Loucy (cell line): Measurements from ENCODE around the gene PDZRN3.

Source experiments
- H2AFZ ChIP-seq: fragments of 200-600 bp; sonication (generic); 2 replicates; pipeline ENCODE4 v1.6.0; 2016; ENCODE audit warnings: antibody characterized with exemption, mild to moderate bottlenecking, low read length, moderate library complexity
- H3F3A ChIP-seq: fragments of 200-600 bp; 2 replicates; pipeline ENCODE4 v1.6.0; 2016; ENCODE audit warnings: antibody characterized with exemption, low read depth, mild to moderate bottlenecking
- H3K27me3 ChIP-seq: fragments of 200-600 bp; sonication (generic); 2 replicates; pipeline ENCODE4 v1.6.1; 2014; ENCODE audit warnings: low read length, mild to moderate bottlenecking; ENCODE audit not compliant: insufficient read depth, poor library complexity, severe bottlenecking
- H3K36me3 ChIP-seq: fragments of 200-600 bp; sonication (generic); 2 replicates; pipeline ENCODE4 v1.6.1; 2016; ENCODE audit warnings: low read length; ENCODE audit not compliant: insufficient read depth
- H3K4me1 ChIP-seq: fragments of 200-600 bp; sonication (generic); 2 replicates; pipeline ENCODE4 v1.5.1; 2014; ENCODE audit warnings: low read length, mild to moderate bottlenecking; ENCODE audit not compliant: insufficient read depth, poor library complexity, severe bottlenecking
- H3K4me2 ChIP-seq: fragments of 200-600 bp; sonication (generic); 2 replicates; pipeline ENCODE4 v1.6.0; 2014; ENCODE audit warnings: antibody characterized with exemption, low read length, low read depth, mild to moderate bottlenecking; ENCODE audit not compliant: poor library complexity, severe bottlenecking
- H3K4me3 ChIP-seq: fragments of 200-600 bp; sonication (generic); 2 replicates; pipeline ENCODE4 v1.5.1; 2014; ENCODE audit warnings: low read length, mild to moderate bottlenecking, mixed read lengths; ENCODE audit not compliant: poor library complexity, severe bottlenecking
- H3K79me2 ChIP-seq: fragments of 200-600 bp; sonication (generic); 2 replicates; pipeline ENCODE4 v1.6.1; 2014; ENCODE audit warnings: low read length; ENCODE audit not compliant: insufficient read depth
- H3K9ac ChIP-seq: fragments of 200-600 bp; sonication (generic); 2 replicates; pipeline ENCODE4 v1.6.0; 2014; ENCODE audit warnings: mild to moderate bottlenecking, low read depth, low read length, moderate library complexity; ENCODE audit not compliant: poor library complexity, severe bottlenecking
- H3K9me2 ChIP-seq: fragments of 200-600 bp; sonication (generic); replicated peaks from 2 replicates; pipeline ENCODE4 v1.6.1; 2016; ENCODE audit warnings: low read depth, low read length, mixed read lengths
- H3K9me3 ChIP-seq: fragments of 200-600 bp; sonication (generic); 2 replicates; pipeline ENCODE4 v1.6.1; 2014; ENCODE audit warnings: mild to moderate bottlenecking, antibody characterized with exemption, low read length, low read depth; ENCODE audit not compliant: insufficient read depth
- H4K20me1 ChIP-seq: fragments of 200-600 bp; sonication (generic); 2 replicates; pipeline ENCODE4 v1.6.0; 2014; ENCODE audit warnings: antibody characterized with exemption, low read length, mild to moderate bottlenecking; ENCODE audit not compliant: insufficient read depth, poor library complexity, severe bottlenecking
- CTCF ChIP-seq: fragments of 200-600 bp; sonication (generic); conservative IDR thresholded peaks from 2 replicates; pipeline ENCODE4 v1.5.1; 2014; ENCODE audit warnings: mild to moderate bottlenecking, antibody characterized with exemption, low read length
- EZH2phosphoT487 ChIP-seq: fragments of 200-600 bp; IDR thresholded peaks from 2 replicates; pipeline ENCODE4 v1.6.1; 2018; ENCODE audit warnings: antibody characterized with exemption, mild to moderate bottlenecking, moderate library complexity, borderline replicate concordance

The PDZRN3 gene

GRCh38 chr3:73655197-73655596 is 30.5 kb upstream of the PDZRN3 start:
- Histone ChIP-seq H3K4me3 (no peak overlapping the region), H3K9me2 (no peaks in the 10 kb centered on the region), H3K36me3 (no peaks in the 10 kb centered on the region), H3K4me1 (no peaks in the 10 kb centered on the region), H3K4me2 (no peak overlapping the region), H3F3A (no peaks in the 10 kb centered on the region), H3K9ac (no peak overlapping the region), H2AFZ (no peak overlapping the region), H3K9me3 (no peaks in the 10 kb centered on the region), H3K27me3 (no peaks in the 10 kb centered on the region), H3K79me2 (no peaks in the 10 kb centered on the region), H4K20me1 (no peaks in the 10 kb centered on the region)
- TF ChIP-seq CTCF (no peak), EZH2phosphoT487 (no peak)

GRCh38 chr3:73653877-73654276 is 29.1 kb upstream of the PDZRN3 start:
- no peaks in the 10 kb centered on the region for H3F3A ChIP-seq
- H3K79me2 ChIP-seq, result no peaks in the 10 kb centered on the region
- H2AFZ ChIP-seq, result no peak overlapping the region
- H3K9me2 ChIP-seq, result no peaks in the 10 kb centered on the region
- no peaks in the 10 kb centered on the region for H3K9me3 ChIP-seq
- no peak overlapping the region for H3K4me3 ChIP-seq
- H3K27me3 ChIP-seq, result no peaks in the 10 kb centered on the region
- H3K4me2 ChIP-seq, result no peak overlapping the region
- H4K20me1 ChIP-seq, result no peaks in the 10 kb centered on the region
- TF ChIP-seq CTCF (no peak), EZH2phosphoT487 (no peak)
- H3K9ac ChIP-seq, result no peak overlapping the region
- no peaks in the 10 kb centered on the region for H3K4me1 ChIP-seq
- H3K36me3 ChIP-seq, result no peaks in the 10 kb centered on the region

GRCh38 chr3:73653351-73653750 is 28.6 kb upstream of the PDZRN3 start:
- H3K36me3 ChIP-seq, result no peaks in the 10 kb centered on the region
- no peaks in the 10 kb centered on the region for H3K27me3 ChIP-seq
- no peaks in the 10 kb centered on the region for H3F3A ChIP-seq
- no peaks in the 10 kb centered on the region for H3K79me2 ChIP-seq
- H4K20me1 ChIP-seq, result no peaks in the 10 kb centered on the region
- no peaks in the 10 kb centered on the region for H3K9me3 ChIP-seq
- H3K9ac ChIP-seq, result no peak overlapping the region
- no peak overlapping the region for H3K4me2 ChIP-seq
- TF ChIP-seq EZH2phosphoT487, result no peak
- TF ChIP-seq CTCF, result no peak
- H3K9me2 ChIP-seq, result no peaks in the 10 kb centered on the region
- no peaks in the 10 kb centered on the region for H3K4me1 ChIP-seq
- H3K4me3 ChIP-seq, result no peak overlapping the region
- H2AFZ ChIP-seq, result no peak overlapping the region
